ENCODE results near the gene ZFP57. TPM values are rescaled to one million over a fixed set of nuclear protein-coding genes. Genes with fewer than 3 reads are reported as not detected.
"Not testable (repeated sequence)": the region's sequence is repeated elsewhere in the genome, so short reads cannot be mapped to it uniquely, and the experiment has no call there.

Gene ZFP57
- total RNA-seq, 1 experiment from 2014 or later = not detected

DNA sequence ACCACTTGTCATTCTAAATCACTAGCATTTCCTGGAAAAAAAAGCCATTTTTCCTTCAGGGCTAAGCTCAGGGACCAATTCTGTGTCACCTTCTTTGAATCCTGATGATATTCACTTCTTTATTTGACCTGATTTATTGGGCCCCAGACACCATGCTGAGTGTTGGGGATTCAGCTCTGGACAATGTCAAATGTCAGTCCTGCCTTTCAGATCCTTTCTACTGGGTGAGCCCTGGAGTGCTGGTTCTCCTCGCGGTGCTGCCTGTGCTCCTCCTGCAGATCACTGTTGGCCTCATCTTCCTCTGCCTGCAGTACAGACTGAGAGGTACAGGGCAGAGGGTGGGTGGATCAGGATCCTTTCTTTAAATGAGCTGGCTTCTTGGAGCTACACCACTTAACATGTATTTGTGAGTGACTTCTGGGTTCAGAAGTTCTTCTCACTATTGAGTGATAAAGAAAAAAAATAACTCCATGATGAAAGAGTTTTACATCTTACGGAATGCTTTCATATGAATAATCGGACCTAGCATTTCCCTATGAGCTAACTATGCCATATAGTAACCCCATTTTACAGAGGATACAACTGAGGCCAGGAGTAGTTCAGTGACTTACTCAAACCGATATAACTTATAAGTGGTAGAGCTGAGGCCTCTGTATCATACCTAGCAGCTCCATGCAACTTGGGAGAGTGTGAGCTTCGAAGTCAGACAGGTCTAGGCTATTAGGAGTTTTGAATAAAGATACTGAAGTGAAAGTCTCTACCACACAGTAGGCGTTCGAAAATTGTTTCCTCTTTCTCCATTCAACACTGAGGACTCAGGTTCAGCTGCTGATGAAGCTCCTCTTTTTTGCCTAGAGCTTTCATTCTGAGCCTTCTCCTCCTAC, 14.8 kb downstream of the ZFP57 start:
- Histone ChIP-seq H3K9ac (ENCODE audit: low read length) (no peak overlapping the region), H3K9me2 (replicated peaks; ENCODE audit: low read length) (no peaks in the 10 kb centered on the region), H2AFZ (ENCODE audit: low read length) (no peak overlapping the region), H3K4me1 (ENCODE audit: insufficient read depth, low read length) (no peaks in the 10 kb centered on the region), H4K20me1 (ENCODE audit: low read length) (no peaks in the 10 kb centered on the region), H3K4me3 (ENCODE audit: low read length) (no peak overlapping the region), H3K79me2 (ENCODE audit: low read length) (no peaks in the 10 kb centered on the region), H3F3A (ENCODE audit: low read length, unreplicated experiment) (no peaks in the 10 kb centered on the region), H3K36me3 (ENCODE audit: low read depth, low read length) (no peaks in the 10 kb centered on the region), H3K9me3 (ENCODE audit: low read length) (no peaks in the 10 kb centered on the region), H3K27ac (ENCODE audit: low read length) (no peak overlapping the region), H3K27me3 (ENCODE audit: low read length) (peaks cover 18% of the 10 kb centered on the region; the same call in 1 of the 2 replicates), H3K4me2 (ENCODE audit: low read length) (no peak overlapping the region)
- DNase-seq = no peak
- no TSS peak for BruUV-seq (replicated peaks)
- ChIA-PET CTCF (no interaction called here), POLR2A (ENCODE audit: unreplicated experiment) (interaction anchor here (0.5 to 0.6 kb wide), 2 partner anchors 17 to 395 kb away, joined by 3 to 8 read pairs; partner anchors contain the start of gene POLR1H)
- ATAC-seq = no peak
- intact Hi-C loops (cut with micrococcal nuclease) = no loop called here
- TF ChIP-seq EZH2phosphoT487 (IDR thresholded peaks at IDR 0.05; ENCODE audit: borderline replicate concordance, low read length) (no peak), CTCF (conservative IDR thresholded peaks at IDR 0.05; ENCODE audit: low read depth, low read length) (no peak), EZH2 (IDR thresholded peaks at IDR 0.05; ENCODE audit: low read length, unreplicated experiment) (no peak)

DNA sequence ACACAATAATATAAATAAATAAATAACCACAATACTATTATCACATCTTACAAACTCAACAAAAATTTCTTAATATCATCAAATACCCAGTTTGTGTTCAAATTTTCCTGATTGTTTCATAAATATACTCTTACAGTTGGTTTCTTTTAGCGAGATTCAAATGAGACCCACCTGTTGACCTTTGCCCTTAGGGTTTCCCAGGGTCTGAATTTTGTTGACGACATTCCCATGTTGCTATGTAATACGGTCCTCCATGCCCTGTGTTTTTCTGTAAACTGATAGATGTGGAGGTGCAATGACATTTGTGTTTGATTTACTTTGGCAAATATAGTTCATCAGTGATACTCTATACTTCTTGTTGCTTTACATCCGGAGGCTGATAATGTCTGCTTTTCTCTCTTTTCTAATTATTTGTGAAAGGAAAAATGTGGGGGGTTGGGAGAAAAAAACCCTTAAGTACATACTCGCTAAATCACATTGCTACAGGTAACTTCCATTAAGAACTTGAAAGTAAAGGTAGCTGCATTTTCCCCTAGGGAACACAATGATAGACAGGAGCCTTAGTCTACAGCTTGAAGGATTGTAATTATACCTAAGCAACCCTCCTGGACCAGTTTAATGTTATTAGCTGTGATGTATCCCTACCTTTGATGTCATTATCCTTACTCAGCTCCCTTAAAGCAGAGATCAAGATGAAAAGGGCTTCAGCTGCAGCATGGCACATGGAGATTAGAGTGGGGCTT, 17.5 kb downstream of the ZFP57 start:
- H2AFZ ChIP-seq (ENCODE audit: low read length) = no peak overlapping the region
- no TSS peak for BruUV-seq (replicated peaks)
- H3F3A ChIP-seq (ENCODE audit: low read length, unreplicated experiment) = no peaks in the 10 kb centered on the region
- H3K79me2 ChIP-seq (ENCODE audit: low read length) = no peaks in the 10 kb centered on the region
- H3K36me3 ChIP-seq (ENCODE audit: low read depth, low read length) = no peaks in the 10 kb centered on the region
- DNase-seq (no peak), ATAC-seq (no peak)
- no peak for TF ChIP-seq EZH2 (IDR thresholded peaks at IDR 0.05; ENCODE audit: low read length, unreplicated experiment)
- no peak for TF ChIP-seq EZH2phosphoT487 (IDR thresholded peaks at IDR 0.05; ENCODE audit: borderline replicate concordance, low read length)
- TF ChIP-seq CTCF (conservative IDR thresholded peaks at IDR 0.05; ENCODE audit: low read depth, low read length) = no peak
- no peak overlapping the region for H3K4me2 ChIP-seq (ENCODE audit: low read length)
- H3K4me1 ChIP-seq (ENCODE audit: insufficient read depth, low read length) = no peaks in the 10 kb centered on the region
- no peaks in the 10 kb centered on the region for H3K9me2 ChIP-seq (replicated peaks; ENCODE audit: low read length)
- no peak overlapping the region for H3K27ac ChIP-seq (ENCODE audit: low read length)
- no peaks in the 10 kb centered on the region for H4K20me1 ChIP-seq (ENCODE audit: low read length)
- ChIA-PET CTCF (interaction anchor here (0.7 kb wide), 1 partner anchor 9 kb away, joined by 5 read pairs; no protein-coding TSS in a partner anchor), POLR2A (ENCODE audit: unreplicated experiment) (interaction anchor here (0.6 kb wide), 1 partner anchor 17 kb away, joined by 6 read pairs; no protein-coding TSS in a partner anchor)
- H3K27me3 ChIP-seq (ENCODE audit: low read length) = peaks cover 16% of the 10 kb centered on the region
- H3K9ac ChIP-seq (ENCODE audit: low read length) = no peak overlapping the region
- H3K9me3 ChIP-seq (ENCODE audit: low read length) = no peaks in the 10 kb centered on the region
- no peak overlapping the region for H3K4me3 ChIP-seq (ENCODE audit: low read length)
- intact Hi-C loops (cut with micrococcal nuclease) = no loop called here

DNA sequence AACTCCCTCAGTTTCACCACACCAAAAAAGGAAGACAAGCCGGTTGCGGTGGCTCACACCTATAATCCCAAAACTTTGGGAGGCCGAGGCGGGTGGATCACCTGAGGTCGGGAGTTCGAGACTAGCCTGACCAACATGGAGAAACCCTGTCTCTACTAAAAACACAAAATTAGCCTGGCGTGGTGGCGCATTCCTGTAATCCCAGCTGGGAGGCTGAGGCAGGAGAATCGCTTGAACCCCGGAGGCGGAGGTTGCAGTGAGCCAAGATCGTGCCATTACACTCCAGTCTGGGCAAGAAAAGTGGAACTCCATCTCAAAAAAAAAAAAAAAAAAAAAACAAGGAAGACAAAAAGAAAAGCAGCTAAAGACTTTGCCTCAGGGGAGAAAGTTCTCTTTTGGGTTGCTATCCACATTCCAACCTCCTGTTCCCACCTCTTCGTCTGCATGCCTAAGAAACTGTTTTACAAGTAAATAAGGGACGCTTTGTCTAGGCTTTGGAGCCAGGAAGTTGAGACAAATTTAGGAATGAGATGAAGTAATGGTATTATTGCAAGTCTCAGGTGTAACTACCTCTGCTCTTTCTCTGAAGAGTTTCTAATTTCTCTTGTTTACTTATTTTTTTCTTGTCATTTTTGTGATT, 19.3 kb downstream of the ZFP57 start:
- H3K79me2 ChIP-seq (ENCODE audit: low read length); H3K4me1 ChIP-seq (ENCODE audit: insufficient read depth, low read length); H3K4me3 ChIP-seq (ENCODE audit: low read length); H3K36me3 ChIP-seq (ENCODE audit: low read depth, low read length); H3K27ac ChIP-seq (ENCODE audit: low read length); POLR2A ChIA-PET (ENCODE audit: unreplicated experiment); H3K9me2 ChIP-seq (replicated peaks; ENCODE audit: low read length); H3K4me2 ChIP-seq (ENCODE audit: low read length); ATAC-seq; BruUV-seq (replicated peaks); H2AFZ ChIP-seq (ENCODE audit: low read length); H3K9me3 ChIP-seq (ENCODE audit: low read length); intact Hi-C loops (cut with micrococcal nuclease); DNase-seq; H3F3A ChIP-seq (ENCODE audit: low read length, unreplicated experiment); H4K20me1 ChIP-seq (ENCODE audit: low read length); H3K27me3 ChIP-seq (ENCODE audit: low read length); H3K9ac ChIP-seq (ENCODE audit: low read length): not testable (repeated sequence)
- CTCF ChIA-PET = interaction anchor here (0.6 kb wide), 2 partner anchors 12 to 645 kb away, joined by 3 to 4 read pairs; no protein-coding TSS in a partner anchor
